MM.1S (cell line): ENCODE measurements around the gene LRCH1.

Experiments
- CTCF ChIP-seq: fragments of 300-600 bp; sonication (generic); IDR thresholded peaks from 2 replicates; pipeline ENCODE4 v1.5.1; 2016; ENCODE audit warnings: antibody characterized with exemption, low read length, mixed read lengths
- EZH2 ChIP-seq: fragments of 300-600 bp; sonication (generic); optimal IDR thresholded peaks from 2 replicates; pipeline ENCODE3; 2017; ENCODE audit warnings: low read depth, mild to moderate bottlenecking, antibody characterized with exemption, low read length, mixed read lengths
- EZH2phosphoT487 ChIP-seq: fragments of 300-600 bp; sonication (generic); IDR thresholded peaks from 2 replicates; pipeline ENCODE4 v1.6.1; 2018; ENCODE audit warnings: antibody characterized with exemption, low read length

GRCh38 chr13:46641274-46642081 is 88.5 kb downstream of the LRCH1 start:
- TF ChIP-seq CTCF (no peak), EZH2 (no peak), EZH2phosphoT487 (no peak)
